Measurements from ENCODE around the gene CEP20.

DNA sequence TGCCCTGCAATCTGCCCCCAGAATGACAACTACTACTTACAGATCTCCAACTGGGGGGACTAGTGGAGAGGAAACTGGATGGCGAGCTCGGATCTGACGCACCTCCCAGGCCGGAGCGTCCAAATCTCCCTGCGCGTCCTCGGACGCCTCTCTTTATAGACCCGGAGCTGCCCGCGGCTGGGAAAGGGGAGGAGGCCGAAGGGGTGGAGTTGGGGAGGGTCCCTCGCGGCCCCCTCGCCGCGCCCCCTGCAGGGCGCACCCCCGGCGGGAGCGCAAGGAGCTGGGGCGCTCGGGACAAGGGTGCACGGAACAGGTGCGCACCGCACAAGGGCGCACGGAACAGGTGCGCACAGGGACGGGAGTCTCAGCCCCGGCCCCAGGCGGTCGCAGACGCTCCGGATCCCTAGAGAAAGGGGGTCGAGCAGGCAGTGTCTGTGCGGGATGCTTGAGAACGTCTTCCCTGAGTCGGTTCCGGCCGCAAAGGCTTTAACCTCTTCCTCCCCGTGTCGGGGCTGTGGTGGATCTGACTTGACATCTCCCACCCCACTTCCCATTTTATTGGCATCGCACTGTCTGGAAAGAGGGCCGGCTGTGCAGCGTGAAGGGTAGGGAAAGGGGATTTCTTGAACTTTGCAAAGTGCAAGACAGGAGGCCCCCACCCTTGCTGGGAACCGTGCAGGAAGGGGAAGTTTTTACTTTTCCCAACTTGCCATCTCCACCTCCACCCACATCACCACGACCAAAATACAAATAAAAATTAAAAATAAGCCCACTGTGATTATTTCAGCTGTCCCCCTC, 31.3 kb downstream of the CEP20 start, which contains the start of gene MYH11:
- TF ChIP-seq, protein P1, sequence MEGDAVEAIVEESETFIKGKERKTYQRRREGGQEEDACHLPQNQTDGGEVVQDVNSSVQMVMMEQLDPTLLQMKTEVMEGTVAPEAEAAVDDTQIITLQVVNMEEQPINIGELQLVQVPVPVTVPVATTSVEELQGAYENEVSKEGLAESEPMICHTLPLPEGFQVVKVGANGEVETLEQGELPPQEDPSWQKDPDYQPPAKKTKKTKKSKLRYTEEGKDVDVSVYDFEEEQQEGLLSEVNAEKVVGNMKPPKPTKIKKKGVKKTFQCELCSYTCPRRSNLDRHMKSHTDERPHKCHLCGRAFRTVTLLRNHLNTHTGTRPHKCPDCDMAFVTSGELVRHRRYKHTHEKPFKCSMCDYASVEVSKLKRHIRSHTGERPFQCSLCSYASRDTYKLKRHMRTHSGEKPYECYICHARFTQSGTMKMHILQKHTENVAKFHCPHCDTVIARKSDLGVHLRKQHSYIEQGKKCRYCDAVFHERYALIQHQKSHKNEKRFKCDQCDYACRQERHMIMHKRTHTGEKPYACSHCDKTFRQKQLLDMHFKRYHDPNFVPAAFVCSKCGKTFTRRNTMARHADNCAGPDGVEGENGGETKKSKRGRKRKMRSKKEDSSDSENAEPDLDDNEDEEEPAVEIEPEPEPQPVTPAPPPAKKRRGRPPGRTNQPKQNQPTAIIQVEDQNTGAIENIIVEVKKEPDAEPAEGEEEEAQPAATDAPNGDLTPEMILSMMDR (IDR thresholded peaks at IDR 0.05; ENCODE audit: low read length) = no peak
- TF ChIP-seq EZH2phosphoT487 (IDR thresholded peaks at IDR 0.05; ENCODE audit: low read length) = no peak
- TF ChIP-seq EZH2 (optimal IDR thresholded peaks at IDR 0.05; ENCODE audit: low read depth, low read length) = no peak

Measured in MM.1S (cell line).